H1 (cell line): ENCODE data around the gene LAMP5. TPM values are rescaled to one million over a fixed set of nuclear protein-coding genes. Genes with fewer than 3 reads are reported as not detected.
A peak's percentile ranks its signal among the peaks of the same experiment; 100 is the strongest.

ENCODE experiments used
- CTCF ChIA-PET: fragments of 300-600 bp; sonication (Branson Sonifier 250); formaldehyde crosslinking; loops from one replicate; lab custom pipeline; 2021; ENCODE audit not compliant: partially characterized antibody; lab: Charles Lee
- POLR2A ChIA-PET: fragments of 300-600 bp; sonication (Branson Sonifier 250); formaldehyde crosslinking; loops from one replicate; lab custom pipeline; 2021; ENCODE audit warnings: inconsistent platforms; ENCODE audit not compliant: partially characterized antibody; lab: Charles Lee
- DNase-seq, 2 experiments: peaks; one replicate each; pipeline versions ENCODE4 v3.0.0 to v3.0.0-alpha.2; 2010 to 2022; ENCODE audit warnings: low spot score in 2 of 2, low read depth in 1 of 2, mixed read lengths in 1 of 2
- FAIRE-seq: peaks from 2 replicates; lab custom pipeline; 2011; peaks lifted over from hg19 to GRCh38; lab: Jason Lieb, UNC
- H2AFZ ChIP-seq: 2 replicates; pipeline ENCODE4 v1.8.1; 2012; ENCODE audit warnings: low read length, inconsistent platforms
- H2AK5ac ChIP-seq: 2 replicates; pipeline ENCODE4 v1.6.1; 2013; ENCODE audit warnings: low read depth, low read length
- H2BK120ac ChIP-seq: replicated peaks from 2 replicates; pipeline ENCODE3; 2013; ENCODE audit warnings: low read depth, low read length, inconsistent platforms
- H2BK12ac ChIP-seq: 2 replicates; pipeline ENCODE4 v1.6.1; 2013; ENCODE audit warnings: low read depth, low read length
- H2BK15ac ChIP-seq: 2 replicates; pipeline ENCODE4 v1.6.1; 2013; ENCODE audit warnings: low read length
- H2BK20ac ChIP-seq: 2 replicates; pipeline ENCODE4 v1.6.1; 2013; ENCODE audit warnings: low read length
- H2BK5ac ChIP-seq: 2 replicates; pipeline ENCODE4 v1.6.1; 2013; ENCODE audit warnings: low read depth, low read length
- H3K14ac ChIP-seq: 2 replicates; pipeline ENCODE4 v1.6.1; 2013; ENCODE audit warnings: inconsistent platforms; ENCODE audit not compliant: insufficient read length
- H3K18ac ChIP-seq: 2 replicates; pipeline ENCODE4 v1.6.1; 2013; ENCODE audit warnings: low read length; ENCODE audit errors: extremely low read depth
- H3K23ac ChIP-seq: 2 replicates; pipeline ENCODE4 v1.6.1; 2013; ENCODE audit warnings: inconsistent platforms; ENCODE audit not compliant: insufficient read length
- H3K23me2 ChIP-seq: 2 replicates; pipeline ENCODE4 v1.6.1; 2013; ENCODE audit warnings: low read depth, low read length
- H3K27ac ChIP-seq: 2 replicates; pipeline ENCODE4 v1.6.1; 2011; ENCODE audit warnings: low read depth, low read length, inconsistent platforms
- H3K27me3 ChIP-seq, 4 experiments: replicated peaks in 1 of 4; 1 replicate in 1 of 4; 2 replicates in 3 of 4; pipeline versions ENCODE4 v1.6.1 to v1.8.1; 2011 to 2013; ENCODE audit warnings: low read length in 3 of 4, mild to moderate bottlenecking in 3 of 4, inconsistent platforms in 2 of 4, mixed read lengths in 2 of 4, moderate library complexity in 1 of 4; ENCODE audit not compliant: control insufficient read depth in 3 of 4, insufficient read depth in 3 of 4; ENCODE audit errors: extremely low read depth in 1 of 4
- H3K36me3 ChIP-seq, 4 experiments: 2 replicates each; pipeline versions ENCODE4 v1.6.1 to v1.8.1; 2011 to 2013; ENCODE audit warnings: mild to moderate bottlenecking in 4 of 4, low read length in 3 of 4, moderate library complexity in 2 of 4, control low read depth in 1 of 4, inconsistent platforms in 1 of 4; ENCODE audit not compliant: insufficient read depth in 4 of 4, control insufficient read depth in 2 of 4
- H3K4ac ChIP-seq: replicated peaks from 2 replicates; pipeline ENCODE3; 2013; ENCODE audit warnings: low read length, low read depth, mixed read lengths, inconsistent platforms; ENCODE audit not compliant: insufficient read length
- H3K4me1 ChIP-seq, 4 experiments: replicated peaks in 1 of 4; 1 replicate in 1 of 4; 2 replicates in 3 of 4; pipeline versions ENCODE4 v1.6.1 to v1.8.1; 2011 to 2013; ENCODE audit warnings: low read length in 3 of 4, inconsistent platforms in 2 of 4, mixed read lengths in 1 of 4; ENCODE audit not compliant: insufficient read depth in 4 of 4, control insufficient read depth in 3 of 4
- H3K4me2 ChIP-seq, 2 experiments: 2 replicates each; pipeline versions ENCODE4 v1.6.1 to v1.8.1; 2011 to 2013; ENCODE audit warnings: low read depth in 2 of 2, low read length in 2 of 2, control low read depth in 1 of 2, inconsistent platforms in 1 of 2, mild to moderate bottlenecking in 1 of 2; ENCODE audit not compliant: insufficient read depth in 1 of 2
- H3K4me3 ChIP-seq, 4 experiments: fragments of 200-600, 300-600 bp in 1 of 4; sonication (generic), shearing (Covaris generic), sonication (Bioruptor Twin) in 1 of 4; 2 replicates each; pipeline versions ENCODE4 v1.5.1 to v1.8.1; 2011 to 2016; ENCODE audit warnings: low read length in 4 of 4, low read depth in 3 of 4, control low read depth in 2 of 4, inconsistent platforms in 2 of 4, mild to moderate bottlenecking in 2 of 4, mixed read lengths in 1 of 4, moderate library complexity in 1 of 4; ENCODE audit not compliant: insufficient read depth in 2 of 4; ENCODE audit errors: extremely low read depth in 1 of 4
- H3K56ac ChIP-seq: replicated peaks from 2 replicates; pipeline ENCODE3; 2013; ENCODE audit warnings: low read depth, mild to moderate bottlenecking, mixed read lengths, low read length, inconsistent platforms; ENCODE audit not compliant: insufficient read length
- H3K79me1 ChIP-seq: 2 replicates; pipeline ENCODE4 v1.6.1; 2013; ENCODE audit warnings: low read depth, low read length, control low read depth
- H3K79me2 ChIP-seq, 2 experiments: 2 replicates each; pipeline versions ENCODE4 v1.6.1 to v1.8.1; 2012 to 2013; ENCODE audit warnings: low read length in 2 of 2, mild to moderate bottlenecking in 2 of 2, inconsistent platforms in 1 of 2; ENCODE audit not compliant: insufficient read depth in 2 of 2, control insufficient read depth in 1 of 2
- H3K9ac ChIP-seq, 4 experiments: replicated peaks in 1 of 4; 1 replicate in 1 of 4; 2 replicates in 3 of 4; pipeline versions ENCODE4 v1.6.1 to v1.8.1; 2011 to 2013; ENCODE audit warnings: low read depth in 3 of 4, low read length in 3 of 4, control low read depth in 2 of 4, mild to moderate bottlenecking in 2 of 4, moderate library complexity in 2 of 4, inconsistent platforms in 1 of 4; ENCODE audit errors: extremely low read depth in 1 of 4
- H3K9me3 ChIP-seq, 2 experiments: 2 replicates each; pipeline versions ENCODE4 v1.6.1 to v1.8.1; 2012 to 2013; ENCODE audit warnings: mild to moderate bottlenecking in 2 of 2, moderate library complexity in 2 of 2, control low read depth in 1 of 2, inconsistent platforms in 1 of 2, low read depth in 1 of 2, low read length in 1 of 2, mixed read lengths in 1 of 2; ENCODE audit not compliant: insufficient read depth in 2 of 2
- H4K20me1 ChIP-seq, 2 experiments: replicated peaks in 1 of 2; 2 replicates each; pipeline versions ENCODE3 to v1.8.1; 2011 to 2013; ENCODE audit warnings: inconsistent platforms in 2 of 2, low read length in 2 of 2, mild to moderate bottlenecking in 1 of 2; ENCODE audit not compliant: insufficient read depth in 2 of 2, control insufficient read depth in 1 of 2
- H4K5ac ChIP-seq: 2 replicates; pipeline ENCODE4 v1.6.1; 2013; ENCODE audit warnings: low read length, low read depth, mixed read lengths, inconsistent platforms; ENCODE audit not compliant: insufficient read length
- H4K8ac ChIP-seq: 2 replicates; pipeline ENCODE4 v1.8.0; 2013; ENCODE audit warnings: mild to moderate bottlenecking, moderate library complexity, low read length, inconsistent platforms; ENCODE audit not compliant: insufficient read depth; ENCODE audit errors: extremely low read depth
- H4K91ac ChIP-seq: replicated peaks from 2 replicates; pipeline ENCODE3; 2013; ENCODE audit warnings: low read length, mixed read lengths, inconsistent platforms; ENCODE audit not compliant: insufficient read length
- CBX8 ChIP-seq: fragments of 300-800, 300-1000 bp; sonication (generic); IDR thresholded peaks from 2 replicates; pipeline ENCODE4 v1.7.1; 2016; ENCODE audit warnings: low read depth, low read length, borderline replicate concordance
- SP1 ChIP-seq: IDR thresholded peaks from 2 replicates; pipeline ENCODE4 v1.6.1; 2011; ENCODE audit warnings: low read depth, low read length
- WGBS, 2 experiments: shearing (Covaris generic) in 1 of 2; methylation state at CpG; one replicate each; pipeline versions ENCODE4 v1.1.6 to v1.1.7; 2013 to 2015; ENCODE audit warnings: low lambda C conversion rate in 2 of 2, mixed read lengths in 2 of 2, inconsistent platforms in 1 of 2, low coverage in 1 of 2, missing lambda C conversion rate in 1 of 2; ENCODE audit not compliant: insufficient replicate concordance in 2 of 2, insufficient coverage in 1 of 2, insufficient read length in 1 of 2; ENCODE audit errors: extremely low coverage in 1 of 2, missing lambda C conversion rate in 1 of 2; 5-methylcytosine and 5-hydroxymethylcytosine counted together
- polyA plus RNA-seq, 7 experiments: library from polyadenylated mRNA; depleted of rRNA in 3 of 7; stranded (reverse) in 5 of 7; unstranded in 2 of 7; fragments of >200 nt in 5 of 7; fragments of 200-250 nt in 2 of 7; gene quantifications; 1 replicate in 5 of 7; 2 replicates in 1 of 7; 4 replicates in 1 of 7; pipeline versions ENCODE4 v1.2.1 to v1.2.3, GENCODE V29; 2011 to 2013; ENCODE audit warnings: missing spikeins in 2 of 7, mixed read lengths in 2 of 7
- total RNA-seq: library from RNA; stranded (reverse); fragmentation: NEBNext Ultra II Directional; extraction: Animal tissue kit (Norgen Biotek cat#: 25700); gene quantifications from 2 replicates; pipeline ENCODE4 v1.2.1, GENCODE V29; 2021

LAMP5 gene
- total and polyA plus RNA-seq, 2 of the 8 experiments (the other 6 are each of a cell fraction or from before 2014, with no cell fraction given) = 0.22 to 1.9 TPM

GRCh38 chr20:9509246-9509645, 5.1 kb upstream of the LAMP5 start:
- POLR2A ChIA-PET = interaction anchor here (0.8 to 1.6 kb wide), 2 partner anchors 10 to 12 kb away, joined by 3 to 6 read pairs; no protein-coding TSS in a partner anchor
- no peak overlapping the region for H2BK120ac ChIP-seq
- WGBS, 2 experiments = 16% methylated on average over 4 of the region's 4 CpGs; no CpG with 5 or more reads in 1 of the 2 experiments
- H3K79me2 ChIP-seq = no peaks in the 10 kb centered on the region
- no peak overlapping the region for H3K27ac ChIP-seq
- H3K4me3 ChIP-seq = peak overlapping the region in 2 of 4 experiments; percentile 5 to 55; a peak in 3 of 8 replicates
- no peak overlapping the region for H4K8ac ChIP-seq
- H3K9ac ChIP-seq = no peak overlapping the region
- peak overlapping the region; percentile 80 to 82 for H3K4me2 ChIP-seq
- no peak overlapping the region for H2AK5ac ChIP-seq
- H3K4me1 ChIP-seq = peaks cover 6 to 27% (median 15%) of the 10 kb centered on the region in 4 experiments
- no peaks in the 10 kb centered on the region for H3K36me3 ChIP-seq
- no peak for FAIRE-seq
- no peak overlapping the region for H2BK15ac ChIP-seq
- H3K79me1 ChIP-seq = no peaks in the 10 kb centered on the region
- H3K9me3 ChIP-seq = no peaks in the 10 kb centered on the region
- DNase-seq = no peak
- H3K14ac ChIP-seq = no peak overlapping the region
- no peak overlapping the region for H2BK20ac ChIP-seq
- no peak overlapping the region for H3K4ac ChIP-seq
- no peak overlapping the region for H2BK5ac ChIP-seq
- CTCF ChIA-PET = interaction anchor here (0.9 to 2.0 kb wide), 4 partner anchors 94 to 918 kb away, joined by 3 to 5 read pairs (median 4); no protein-coding TSS in a partner anchor
- peaks cover 10% of the 10 kb centered on the region; the same call in 1 of the 2 replicates for H3K23me2 ChIP-seq
- no peak overlapping the region for H4K5ac ChIP-seq
- H3K56ac ChIP-seq = no peak overlapping the region
- H2AFZ ChIP-seq = no peak overlapping the region
- TF ChIP-seq CBX8 (peak; percentile 55; the same call in 1 of the 2 replicates), SP1 (no peak)
- TF ChIP-seq, all 59 proteins: peak for 1
- Histone ChIP-seq H3K18ac (no peak overlapping the region), H4K20me1 (peaks cover 0 to 5% of the 10 kb centered on the region in 2 experiments), H4K91ac (no peak overlapping the region), H2BK12ac (no peak overlapping the region), H3K23ac (no peak overlapping the region), H3K27me3 (peaks cover 63 to 96% (median 78%) of the 10 kb centered on the region in 4 experiments)
